Measurements from ENCODE around the gene MPPED2. TPM values are rescaled to one million over a fixed set of nuclear protein-coding genes. Genes with fewer than 3 reads are reported as not detected.

The MPPED2 gene
- total and polyA plus RNA-seq, 4 donors, result 0.11 to 5.6 (median 1.1) TPM

DNA sequence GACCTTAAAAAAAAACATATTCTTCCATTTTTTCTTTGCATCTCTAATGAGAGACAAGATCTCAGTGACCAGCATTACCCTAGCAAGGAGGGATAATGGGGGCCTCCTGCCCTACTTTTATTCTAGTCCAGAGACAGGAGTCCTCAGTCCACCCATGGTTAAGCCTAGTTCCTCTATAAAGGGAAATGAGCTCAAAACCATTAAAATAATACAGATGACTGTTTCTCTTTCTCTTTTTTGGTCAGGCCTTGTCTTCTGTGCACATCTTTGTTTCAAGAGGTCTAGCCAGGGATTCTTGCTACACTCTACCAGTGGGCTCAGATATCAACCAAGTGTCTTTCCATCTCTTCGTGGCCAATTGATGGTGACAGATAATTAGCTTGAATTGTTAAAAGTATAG is 73.1 kb downstream of the MPPED2 start:
- Histone ChIP-seq H3K9ac (ENCODE audit: insufficient read depth in 1 of 2, low read length in 2 of 2) (no peak overlapping the region), H3K27me3 (ENCODE audit: control insufficient read depth in 3 of 3, insufficient read depth in 3 of 3, low read length in 2 of 3) (no peaks in the 10 kb centered on the region), H3K36me3 (ENCODE audit: control insufficient read depth in 4 of 4, insufficient read depth in 4 of 4, low read length in 4 of 4) (no peaks in the 10 kb centered on the region), H3K4me1 (ENCODE audit: control insufficient read depth in 5 of 5, insufficient read depth in 5 of 5, low read length in 5 of 5) (no peaks in the 10 kb centered on the region), H3K4me3 (no peak overlapping the region), H3K9me3 (ENCODE audit: control insufficient read depth in 4 of 4, insufficient read depth in 3 of 4, low read length in 3 of 4) (no peaks in the 10 kb centered on the region), H3K27ac (ENCODE audit: low read depth in 1 of 2, low read length in 1 of 2) (no peak overlapping the region)
- TF ChIP-seq CTCF (IDR thresholded peaks at IDR 0.05; ENCODE audit: control extremely low read depth, extremely low read depth), result no peak
- 90 to 97% methylated on average over 1 of the region's 1 CpG for WGBS, 2 donors
- ATAC-seq (ENCODE audit: insufficient read depth, low FRiP score), result no peak
- DNase-seq, result no peak

DNA sequence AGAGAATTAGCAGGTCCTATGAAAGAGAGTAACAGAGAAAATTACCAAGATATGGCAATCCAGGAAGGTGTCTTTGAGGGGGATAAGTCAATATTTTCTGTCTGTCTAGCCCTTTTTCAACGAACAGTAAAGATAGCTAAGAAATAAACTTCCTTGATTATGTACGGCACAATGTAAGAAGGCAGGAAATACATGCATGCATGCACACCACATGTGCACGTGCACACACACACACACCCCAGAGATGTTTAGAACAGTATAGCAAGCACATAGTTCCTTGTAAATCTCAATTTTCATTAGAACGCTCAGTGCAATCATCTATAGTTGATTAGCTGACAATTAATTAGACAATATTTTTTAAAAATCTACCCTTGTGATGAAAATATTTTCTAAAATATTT is 74.7 kb downstream of the MPPED2 start:
- ATAC-seq (ENCODE audit: insufficient read depth, low FRiP score) (no peak), DNase-seq (no peak)
- Histone ChIP-seq H3K36me3 (ENCODE audit: control insufficient read depth in 4 of 4, insufficient read depth in 4 of 4, low read length in 4 of 4) (no peaks in the 10 kb centered on the region), H3K27me3 (ENCODE audit: control insufficient read depth in 3 of 3, insufficient read depth in 3 of 3, low read length in 2 of 3) (no peaks in the 10 kb centered on the region), H3K27ac (ENCODE audit: low read depth in 1 of 2, low read length in 1 of 2) (no peak overlapping the region), H3K4me3 (no peak overlapping the region), H3K9ac (ENCODE audit: insufficient read depth in 1 of 2, low read length in 2 of 2) (no peak overlapping the region), H3K4me1 (ENCODE audit: control insufficient read depth in 5 of 5, insufficient read depth in 5 of 5, low read length in 5 of 5) (no peaks in the 10 kb centered on the region), H3K9me3 (ENCODE audit: control insufficient read depth in 4 of 4, insufficient read depth in 3 of 4, low read length in 3 of 4) (no peaks in the 10 kb centered on the region)
- WGBS, 2 donors, result 62% methylated on average over 4 of the region's 4 CpGs
- TF ChIP-seq CTCF (IDR thresholded peaks at IDR 0.05; ENCODE audit: control extremely low read depth, extremely low read depth), result no peak

DNA sequence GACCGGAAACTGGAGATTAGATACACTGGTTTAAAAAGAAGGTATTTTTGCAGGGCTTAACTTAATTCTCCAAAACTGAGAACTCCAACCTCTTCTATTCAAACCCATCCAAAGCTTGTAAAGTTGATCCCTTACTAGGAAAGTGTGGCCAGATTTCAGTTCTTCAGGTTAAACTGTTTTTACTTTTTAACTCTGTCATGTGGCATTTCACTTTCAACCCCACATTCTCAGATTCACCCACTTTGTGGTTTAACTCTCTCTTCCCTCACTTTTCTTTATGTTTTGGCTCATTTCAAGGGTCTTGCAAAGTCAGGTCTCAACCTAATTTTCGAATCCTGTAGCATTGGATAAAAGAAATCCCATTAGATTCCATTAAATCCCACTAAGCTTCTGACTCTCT is 75.4 kb downstream of the MPPED2 start:
- DNase-seq, result no peak
- TF ChIP-seq CTCF (IDR thresholded peaks at IDR 0.05; ENCODE audit: control extremely low read depth, extremely low read depth), result no peak
- no peak overlapping the region for H3K9ac ChIP-seq (ENCODE audit: insufficient read depth in 1 of 2, low read length in 2 of 2)
- no peaks in the 10 kb centered on the region for H3K4me1 ChIP-seq (ENCODE audit: control insufficient read depth in 5 of 5, insufficient read depth in 5 of 5, low read length in 5 of 5)
- no peaks in the 10 kb centered on the region for H3K9me3 ChIP-seq (ENCODE audit: control insufficient read depth in 4 of 4, insufficient read depth in 3 of 4, low read length in 3 of 4)
- H3K27ac ChIP-seq (ENCODE audit: low read depth in 1 of 2, low read length in 1 of 2), result no peak overlapping the region
- 84 to 88% methylated on average over 2 of the region's 2 CpGs for WGBS, 2 donors
- H3K27me3 ChIP-seq (ENCODE audit: control insufficient read depth in 3 of 3, insufficient read depth in 3 of 3, low read length in 2 of 3), result no peaks in the 10 kb centered on the region
- H3K36me3 ChIP-seq (ENCODE audit: control insufficient read depth in 4 of 4, insufficient read depth in 4 of 4, low read length in 4 of 4), result no peaks in the 10 kb centered on the region
- no peak for ATAC-seq (ENCODE audit: insufficient read depth, low FRiP score)
- no peak overlapping the region for H3K4me3 ChIP-seq

DNA sequence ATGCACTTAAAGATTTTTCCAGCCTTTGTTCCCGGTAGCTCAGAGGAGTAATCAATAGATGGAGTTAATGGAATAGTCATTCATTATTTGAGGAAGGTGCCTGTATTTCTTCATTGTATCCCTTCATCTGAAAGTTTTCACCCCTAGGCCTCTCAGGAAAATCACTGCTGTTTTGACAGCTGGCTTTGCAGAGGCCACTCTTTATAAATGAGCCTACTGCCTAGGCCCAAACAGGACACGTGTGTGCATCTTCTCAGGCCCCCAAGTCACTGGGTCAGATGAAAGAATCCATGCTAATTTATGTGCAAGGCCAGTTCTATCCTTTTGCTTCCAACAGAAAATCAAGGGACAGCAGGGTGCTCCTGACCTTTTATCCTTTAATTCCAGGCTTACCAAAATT is 76.8 kb downstream of the MPPED2 start:
- no peak overlapping the region for H3K9ac ChIP-seq (ENCODE audit: insufficient read depth in 1 of 2, low read length in 2 of 2)
- WGBS, 2 donors, result 89 to 93% methylated on average over 2 of the region's 2 CpGs
- no peak for ATAC-seq (ENCODE audit: insufficient read depth, low FRiP score)

More for the DNA sequence above, 76.8 kb downstream of the MPPED2 start:
- Histone ChIP-seq H3K4me3 (no peak overlapping the region), H3K9me3 (ENCODE audit: control insufficient read depth in 4 of 4, insufficient read depth in 3 of 4, low read length in 3 of 4) (no peaks in the 10 kb centered on the region), H3K4me1 (ENCODE audit: control insufficient read depth in 5 of 5, insufficient read depth in 5 of 5, low read length in 5 of 5) (no peaks in the 10 kb centered on the region), H3K27me3 (ENCODE audit: control insufficient read depth in 3 of 3, insufficient read depth in 3 of 3, low read length in 2 of 3) (no peaks in the 10 kb centered on the region), H3K36me3 (ENCODE audit: control insufficient read depth in 4 of 4, insufficient read depth in 4 of 4, low read length in 4 of 4) (no peaks in the 10 kb centered on the region), H3K27ac (ENCODE audit: low read depth in 1 of 2, low read length in 1 of 2) (no peak overlapping the region)
- TF ChIP-seq CTCF (IDR thresholded peaks at IDR 0.05; ENCODE audit: control extremely low read depth, extremely low read depth), result no peak
- DNase-seq, result no peak

Measured in lung (tissue), 12 donors.